COR-L47 (cell line): Measurements from ENCODE around the gene IL2RA.

Source experiments
- DNase-seq: peaks from one replicate; lab custom pipeline; 2025; lab: John Stamatoyannopoulos, UW

The IL2RA gene

DNA sequence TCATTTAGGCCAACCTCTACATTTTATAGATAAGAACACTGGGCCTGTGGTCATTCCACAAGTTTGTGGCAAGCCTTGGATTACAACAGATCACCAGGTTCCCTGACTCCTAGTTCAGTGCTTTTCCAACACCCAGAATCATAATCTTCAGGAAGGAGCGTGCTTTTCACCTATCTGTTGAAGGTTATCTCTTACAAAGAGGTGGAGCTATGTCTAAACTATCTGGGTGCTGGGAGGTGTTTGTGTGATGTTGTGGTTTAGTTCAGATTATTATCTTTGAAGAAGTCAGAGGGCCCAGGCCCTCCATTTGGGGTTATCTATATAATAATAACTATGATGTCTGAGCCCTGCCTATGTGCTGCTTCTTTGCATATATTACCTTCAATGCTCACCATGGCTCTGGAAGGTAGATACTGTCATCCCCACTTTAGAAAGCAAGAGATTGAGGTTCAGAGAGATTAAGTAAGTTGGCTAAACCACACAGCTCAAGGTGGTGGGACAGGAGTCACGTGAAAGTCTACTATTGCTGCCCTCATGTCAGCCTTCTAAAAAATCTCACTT, 24.0 kb downstream of the IL2RA start:
- no peak for DNase-seq

DNA sequence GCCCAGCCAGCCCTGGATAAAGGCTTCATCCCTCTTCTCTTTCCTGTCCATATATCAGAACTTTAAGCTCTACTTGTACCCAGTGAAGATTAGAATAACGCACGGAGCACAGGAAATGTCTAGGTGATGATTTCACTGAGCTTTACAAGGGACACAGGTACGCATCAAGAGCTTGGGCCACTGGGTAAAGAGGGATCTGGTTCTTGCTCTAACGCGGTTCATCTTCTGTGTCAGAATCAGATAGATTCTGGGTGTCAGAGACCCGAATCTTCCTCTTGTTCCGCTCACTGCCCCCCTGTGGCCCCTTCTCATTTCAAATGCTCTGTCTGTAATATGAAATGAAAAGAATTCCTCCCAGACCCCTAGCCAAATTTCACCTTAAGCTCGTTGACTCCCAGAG, 24.7 kb downstream of the IL2RA start:
- no peak for DNase-seq

GRCh38 chr10:6036861-6037321, 25.3 kb downstream of the IL2RA start:
- DNase-seq = no peak

DNA sequence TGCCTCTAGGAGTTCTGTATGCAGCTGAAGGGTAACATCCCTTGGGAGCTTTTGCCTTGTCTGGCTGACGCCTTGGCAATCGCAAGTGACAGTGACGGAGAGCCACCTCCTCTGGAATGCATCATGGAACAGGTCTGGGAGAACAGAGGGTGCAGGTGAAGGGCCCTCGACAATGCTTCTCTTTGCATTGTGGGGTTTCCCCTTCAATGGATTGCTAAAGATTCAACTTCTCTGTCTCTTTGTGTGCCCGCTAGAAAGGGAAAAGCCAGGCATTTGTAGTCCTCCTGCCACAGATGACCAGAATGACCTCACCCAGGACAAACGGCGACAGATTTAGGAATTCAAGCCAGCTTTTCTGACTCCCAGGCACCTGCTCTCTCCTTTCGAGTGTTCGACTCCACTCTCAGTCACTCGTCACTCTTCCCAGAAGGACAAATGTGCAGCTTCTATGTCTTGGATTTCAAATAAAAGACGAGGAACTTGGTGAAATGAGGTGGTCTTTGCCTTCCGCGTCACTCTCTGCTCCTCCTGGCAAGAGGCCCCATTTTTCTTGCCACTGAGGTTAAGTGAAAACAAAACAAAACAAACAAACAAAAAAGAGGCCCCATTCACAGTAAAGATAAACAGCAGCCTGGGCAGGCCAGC, 26.1 kb downstream of the IL2RA start:
- no peak for DNase-seq

- DNase-seq = no peak
These were observed 26.9 kb downstream of the IL2RA start for GRCh38 chr10:6035101-6035834.

DNA sequence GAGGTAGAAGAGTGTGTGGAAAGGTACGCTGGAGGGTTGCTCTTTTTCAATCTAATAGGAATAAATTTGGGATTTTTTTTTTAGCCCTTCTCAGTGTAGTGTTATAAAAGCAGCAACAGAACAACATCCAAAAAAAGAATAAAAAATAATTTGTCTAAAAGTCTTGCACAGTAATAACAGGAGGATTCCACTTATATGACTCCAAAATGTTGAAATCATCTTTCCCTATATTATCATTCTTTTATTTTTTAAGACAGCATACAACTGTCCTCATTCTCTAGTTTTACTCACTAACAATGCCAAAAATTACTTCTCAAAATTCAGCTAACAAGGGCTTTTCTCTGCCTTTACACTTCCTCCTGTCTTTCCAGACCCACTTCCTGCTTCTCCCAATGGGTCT, 27.8 kb downstream of the IL2RA start:
- DNase-seq = no peak

GRCh38 chr10:6033954-6034353, 28.2 kb downstream of the IL2RA start:
- no peak for DNase-seq

GRCh38 chr10:6030940-6031339, 31.2 kb downstream of the IL2RA start:
- DNase-seq = no peak

DNA sequence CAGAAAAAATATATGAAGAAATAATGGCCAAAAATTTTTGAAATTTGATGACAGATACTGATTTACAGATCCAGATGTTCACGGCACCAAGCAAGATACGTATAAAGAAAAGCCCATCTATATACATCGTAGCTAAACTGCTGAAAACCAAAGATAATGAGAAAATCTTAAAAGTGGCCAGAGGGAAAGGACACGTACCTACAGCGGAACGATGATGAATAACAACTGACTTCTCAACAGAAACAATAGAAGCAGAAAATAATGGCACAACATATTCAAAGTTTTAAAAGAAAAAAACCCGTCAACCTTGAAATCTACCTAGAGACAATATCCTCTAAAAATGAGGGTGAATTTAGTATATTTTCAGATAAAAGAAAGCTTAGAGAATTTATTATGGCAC, 31.9 kb downstream of the IL2RA start:
- no peak for DNase-seq

GRCh38 chr10:6027929-6028328, 34.2 kb downstream of the IL2RA start:
- no peak for DNase-seq

- no peak for DNase-seq
These were observed 36.4 kb downstream of the IL2RA start for GRCh38 chr10:6025683-6026255.

DNA sequence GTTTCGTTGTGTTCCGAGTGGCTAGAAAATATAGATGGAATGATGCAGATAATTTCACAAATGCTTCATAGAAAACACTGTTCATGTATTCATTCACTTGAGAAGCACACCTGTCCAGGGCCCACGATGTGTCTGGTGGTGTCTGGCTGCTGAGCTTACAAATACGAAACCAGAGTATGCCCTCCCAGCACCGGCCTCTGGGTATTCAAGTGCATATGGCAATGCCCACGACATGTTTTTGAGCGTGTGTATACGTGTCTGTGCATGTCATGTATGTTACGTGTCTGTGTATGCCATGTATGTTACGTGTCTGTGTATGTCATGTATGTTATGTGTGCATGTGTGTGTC, 37.9 kb downstream of the IL2RA start:
- DNase-seq = no peak

GRCh38 chr10:6023661-6024333, 38.4 kb downstream of the IL2RA start:
- DNase-seq = no peak

DNA sequence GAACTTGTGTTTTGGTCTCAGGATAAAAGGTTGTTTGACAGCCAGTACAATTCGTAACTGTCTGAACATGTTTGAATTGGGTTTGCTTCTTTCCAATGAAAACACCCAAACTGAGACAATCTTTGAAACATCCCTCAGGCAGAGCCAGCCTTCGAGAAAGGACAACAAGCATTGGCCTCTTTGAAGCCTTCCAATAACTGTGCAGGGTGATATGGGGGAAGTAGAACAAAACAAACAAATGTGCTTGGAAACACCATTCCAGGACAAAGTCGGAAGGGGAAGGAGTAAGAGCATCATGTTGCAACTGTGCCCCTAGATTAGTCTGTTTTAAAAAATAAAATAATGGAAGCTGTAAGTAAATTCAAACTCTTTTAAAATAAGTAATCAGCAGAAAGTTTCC, 39.5 kb downstream of the IL2RA start:
- DNase-seq = no peak

DNA sequence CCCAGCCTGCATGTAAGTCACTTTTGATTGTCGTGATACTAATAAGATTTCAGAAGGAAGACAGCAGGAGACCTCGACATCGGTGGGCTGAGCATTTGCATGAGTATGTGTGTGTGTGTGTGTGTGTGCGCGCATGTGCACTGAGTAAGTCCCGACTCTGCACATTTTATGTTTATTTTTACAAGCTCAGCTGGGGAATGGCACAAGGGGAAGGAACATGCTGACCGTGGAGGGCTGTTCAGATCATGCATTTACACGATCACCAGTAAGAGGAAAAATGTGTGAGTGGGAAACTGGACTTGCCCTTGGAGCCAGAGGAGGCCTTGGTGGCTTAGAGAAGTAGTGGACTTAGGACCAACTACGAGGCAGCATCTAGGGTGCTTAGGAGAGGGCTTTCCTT, 41.3 kb downstream of the IL2RA start:
- no peak for DNase-seq

DNA sequence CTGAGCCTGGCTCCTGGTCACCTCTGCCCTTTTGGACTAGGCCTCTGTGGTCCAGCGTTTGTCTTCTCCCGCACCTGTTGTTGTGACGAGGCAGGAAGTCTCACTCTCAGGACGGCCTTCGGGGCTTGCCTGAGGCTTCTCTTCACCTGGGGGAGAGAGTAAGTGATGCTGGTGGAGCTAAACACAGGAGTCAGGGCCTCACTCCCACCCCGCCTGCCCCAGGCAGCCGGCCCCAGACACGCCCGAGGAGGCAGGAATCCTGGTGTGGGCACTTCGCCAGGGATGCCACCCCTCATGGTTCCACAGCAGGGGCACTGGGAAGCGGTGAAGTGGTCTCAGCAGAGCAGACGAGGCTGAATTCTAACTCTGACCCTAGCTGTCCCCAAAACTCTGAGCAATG, 42.4 kb downstream of the IL2RA start:
- DNase-seq = no peak

DNA sequence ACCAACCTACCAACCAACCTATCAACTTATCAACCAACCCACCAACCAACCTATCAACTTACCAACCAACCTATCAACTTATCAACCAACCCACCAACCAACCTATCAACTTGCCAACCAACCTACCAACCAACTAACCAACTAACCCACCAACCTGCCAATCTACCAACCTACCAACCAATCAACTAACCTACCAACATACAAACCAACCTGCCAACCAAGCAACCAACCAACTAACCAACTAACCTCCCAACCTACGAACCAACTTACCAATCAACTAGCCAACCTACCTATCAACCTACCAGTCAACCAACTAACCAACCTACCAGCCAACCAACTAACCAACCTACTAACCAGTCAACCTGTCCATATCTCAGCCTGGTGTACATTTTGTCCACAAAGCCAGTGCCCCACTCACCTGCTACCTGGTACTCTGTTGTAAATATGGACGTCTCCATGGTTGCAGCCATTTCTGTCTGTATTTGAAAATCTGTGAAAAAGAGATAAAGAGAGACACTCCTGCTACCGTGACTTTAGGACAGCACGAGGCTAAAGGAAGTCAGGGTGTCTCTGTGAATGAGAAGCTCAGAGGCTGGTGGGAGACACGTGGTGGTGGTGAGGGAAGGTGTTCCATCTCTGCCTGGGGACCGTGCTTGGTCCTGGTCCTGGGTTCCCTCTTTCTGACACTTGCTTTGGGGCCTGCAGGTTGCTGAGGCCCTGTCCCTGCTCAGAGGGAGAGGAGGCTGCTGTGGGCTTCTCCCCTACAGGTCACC, 43.0 kb downstream of the IL2RA start:
- no peak for DNase-seq

- DNase-seq = no peak
These were observed 43.7 kb downstream of the IL2RA start for GRCh38 chr10:6018422-6018821.

- DNase-seq = no peak
These were observed 44.3 kb downstream of the IL2RA start for GRCh38 chr10:6017781-6018354.

- DNase-seq = no peak
These were observed 47.9 kb downstream of the IL2RA start for GRCh38 chr10:6014241-6014761.
